Activated CD8-positive, alpha-beta memory T cell treated with anti-CD3 and anti-CD28 coated beads, Interleukin-2, amount 10 ng/mL, durations not matched to agents 7 days and 5 days (primary cell): ENCODE data around the gene SLC44A5. TPM values are rescaled to one million over a fixed set of nuclear protein-coding genes. Genes with fewer than 3 reads are reported as not detected.
A peak's percentile ranks its signal among the peaks of the same experiment; 100 is the strongest.
"Not testable (repeated sequence)": the region's sequence is repeated elsewhere in the genome, so short reads cannot be mapped to it uniquely, and the experiment has no call there.

ENCODE experiments used
- ATAC-seq: fragments of 150-1000 bp; cut with Tn5 transposase; one replicate; pipeline ENCODE4 v1.10.0; 2021; ENCODE audit warnings: moderate library complexity
- CTCF ChIA-PET: fragments of 350-600 bp; sonication (Branson Sonifier 250); formaldehyde crosslinking; loops from one replicate; lab custom pipeline; 2021; ENCODE audit warnings: antibody characterized with exemption; lab: Charles Lee
- DNase-seq: peaks from one replicate; pipeline ENCODE4 v3.0.0-alpha.2; 2020
- H3K27ac Mint-ChIP-seq: one replicate; pipeline ENCODE4 v1.8.0; 2021; ENCODE audit warnings: mild to moderate bottlenecking, mixed read lengths
- H3K27me3 Mint-ChIP-seq: one replicate; pipeline ENCODE4 v1.8.0; 2021; ENCODE audit warnings: mixed read lengths
- H3K36me3 Mint-ChIP-seq: one replicate; pipeline ENCODE4 v1.8.0; 2021; ENCODE audit warnings: mild to moderate bottlenecking, mixed read lengths
- H3K4me1 Mint-ChIP-seq: one replicate; pipeline ENCODE4 v1.8.0; 2021; ENCODE audit warnings: mixed read lengths
- H3K4me3 Mint-ChIP-seq: one replicate; pipeline ENCODE4 v1.8.0; 2021; ENCODE audit warnings: mild to moderate bottlenecking, moderate library complexity, mixed read lengths
- H3K9me3 Mint-ChIP-seq: one replicate; pipeline ENCODE4 v1.8.0; 2022; ENCODE audit warnings: low read depth, mixed read lengths
- total RNA-seq, 2 experiments: library from RNA; stranded (reverse); gene quantifications; one replicate each; pipeline ENCODE4 v1.2.3, GENCODE V29; 2021

Gene SLC44A5
- total RNA-seq, 2 experiments from 2014 or later: 0.23 to 0.40 TPM

GRCh38 chr1:75615613-75616435 lies 4.9 kb upstream of the SLC44A5 start:
- ATAC-seq: peak; percentile 70
- CTCF ChIA-PET: no interaction called here
- Mint-ChIP-seq H3K9me3 (no peaks in the 10 kb centered on the region), H3K4me3 (peak overlapping the region; percentile 33), H3K27me3 (peaks cover 82% of the 10 kb centered on the region), H3K27ac (no peak overlapping the region), H3K4me1 (peaks cover 14% of the 10 kb centered on the region), H3K36me3 (peaks cover 2% of the 10 kb centered on the region)
- no peak for DNase-seq

GRCh38 chr1:75614399-75614756 lies 3.5 kb upstream of the SLC44A5 start:
- Mint-ChIP-seq H3K27me3 (peaks cover 77% of the 10 kb centered on the region), H3K9me3 (no peaks in the 10 kb centered on the region), H3K27ac (no peak overlapping the region), H3K4me3 (peak overlapping the region; percentile 33), H3K4me1 (peaks cover 14% of the 10 kb centered on the region), H3K36me3 (peaks cover 2% of the 10 kb centered on the region)
- ATAC-seq: no peak
- no peak for DNase-seq
- CTCF ChIA-PET: interaction anchor here (1.3 kb wide), 1 partner anchor 18 kb away, joined by 3 read pairs; no protein-coding TSS in a partner anchor

- no peak overlapping the region for H3K27ac Mint-ChIP-seq
These were observed 3.0 kb upstream of the SLC44A5 start for GRCh38 chr1:75613916-75614315.

GRCh38 chr1:75612976-75613375 lies 2.1 kb upstream of the SLC44A5 start:
- no peak for DNase-seq
- no peak overlapping the region for H3K4me3 Mint-ChIP-seq
- peaks cover 14% of the 10 kb centered on the region for H3K4me1 Mint-ChIP-seq
- no peak for ATAC-seq
- H3K36me3 Mint-ChIP-seq: peaks cover 2% of the 10 kb centered on the region
- no peak overlapping the region for H3K27ac Mint-ChIP-seq
- H3K9me3 Mint-ChIP-seq: no peaks in the 10 kb centered on the region
- CTCF ChIA-PET: no interaction called here
- H3K27me3 Mint-ChIP-seq: peaks cover 66% of the 10 kb centered on the region

More at GRCh38 chr1:75613916-75614315, 3.0 kb upstream of the SLC44A5 start:
- CTCF ChIA-PET: interaction anchor here (1.3 kb wide), 1 partner anchor 18 kb away, joined by 3 read pairs; no protein-coding TSS in a partner anchor
- peaks cover 14% of the 10 kb centered on the region for H3K4me1 Mint-ChIP-seq
- peaks cover 74% of the 10 kb centered on the region for H3K27me3 Mint-ChIP-seq
- peaks cover 2% of the 10 kb centered on the region for H3K36me3 Mint-ChIP-seq
- ATAC-seq (no peak), DNase-seq (no peak)
- H3K9me3 Mint-ChIP-seq: no peaks in the 10 kb centered on the region
- H3K4me3 Mint-ChIP-seq: no peak overlapping the region

GRCh38 chr1:75602486-75602885 lies 8.4 kb downstream of the SLC44A5 start:
- DNase-seq (no peak), ATAC-seq (no peak)
- Mint-ChIP-seq H3K9me3 (no peaks in the 10 kb centered on the region), H3K4me1 (no peaks in the 10 kb centered on the region), H3K27ac (no peak overlapping the region), H3K4me3 (no peak overlapping the region), H3K36me3 (no peaks in the 10 kb centered on the region), H3K27me3 (peaks cover 9% of the 10 kb centered on the region)
- CTCF ChIA-PET: no interaction called here

GRCh38 chr1:75600781-75601180 lies 10.1 kb downstream of the SLC44A5 start:
- Mint-ChIP-seq H3K4me1 (no peaks in the 10 kb centered on the region), H3K27me3 (no peaks in the 10 kb centered on the region), H3K9me3 (no peaks in the 10 kb centered on the region), H3K27ac (no peak overlapping the region), H3K4me3 (no peak overlapping the region), H3K36me3 (no peaks in the 10 kb centered on the region)
- ATAC-seq: no peak
- no peak for DNase-seq
- CTCF ChIA-PET: no interaction called here

GRCh38 chr1:75594327-75594726 lies 16.6 kb downstream of the SLC44A5 start:
- CTCF ChIA-PET: no interaction called here
- H3K4me1 Mint-ChIP-seq: no peaks in the 10 kb centered on the region
- no peak for DNase-seq
- no peak for ATAC-seq
- H3K4me3 Mint-ChIP-seq: no peak overlapping the region
- H3K27me3 Mint-ChIP-seq: peaks cover 3% of the 10 kb centered on the region
- H3K27ac Mint-ChIP-seq: no peak overlapping the region
- no peaks in the 10 kb centered on the region for H3K36me3 Mint-ChIP-seq
- no peaks in the 10 kb centered on the region for H3K9me3 Mint-ChIP-seq

- H3K27me3 Mint-ChIP-seq, CTCF ChIA-PET, H3K27ac Mint-ChIP-seq, H3K4me1 Mint-ChIP-seq, H3K9me3 Mint-ChIP-seq, H3K4me3 Mint-ChIP-seq, DNase-seq, H3K36me3 Mint-ChIP-seq, ATAC-seq: not testable (repeated sequence)
These were observed 17.5 kb downstream of the SLC44A5 start for GRCh38 chr1:75593457-75593856.

- ATAC-seq (no peak), DNase-seq (no peak)
- Mint-ChIP-seq H3K4me1 (no peaks in the 10 kb centered on the region), H3K4me3 (no peak overlapping the region), H3K9me3 (no peaks in the 10 kb centered on the region), H3K27ac (no peak overlapping the region), H3K36me3 (no peaks in the 10 kb centered on the region), H3K27me3 (peaks cover 3% of the 10 kb centered on the region)
- CTCF ChIA-PET: no interaction called here
These were observed 21.3 kb downstream of the SLC44A5 start for GRCh38 chr1:75589637-75590036.

GRCh38 chr1:75588779-75589475 lies 22.0 kb downstream of the SLC44A5 start:
- Mint-ChIP-seq H3K4me3 (no peak overlapping the region), H3K9me3 (no peaks in the 10 kb centered on the region), H3K27ac (no peak overlapping the region), H3K4me1 (no peaks in the 10 kb centered on the region), H3K36me3 (no peaks in the 10 kb centered on the region), H3K27me3 (peaks cover 3% of the 10 kb centered on the region)
- CTCF ChIA-PET: no interaction called here
- ATAC-seq (no peak), DNase-seq (no peak)

GRCh38 chr1:75587692-75588091 lies 23.2 kb downstream of the SLC44A5 start:
- no peaks in the 10 kb centered on the region for H3K9me3 Mint-ChIP-seq
- H3K4me1 Mint-ChIP-seq: no peaks in the 10 kb centered on the region
- no peak overlapping the region for H3K27ac Mint-ChIP-seq
- H3K36me3 Mint-ChIP-seq: no peaks in the 10 kb centered on the region
- no peak for ATAC-seq
- H3K4me3 Mint-ChIP-seq: no peak overlapping the region
- CTCF ChIA-PET: no interaction called here
- H3K27me3 Mint-ChIP-seq: no peaks in the 10 kb centered on the region
- DNase-seq: no peak

GRCh38 chr1:75583282-75583681 lies 27.6 kb downstream of the SLC44A5 start:
- ATAC-seq: no peak
- Mint-ChIP-seq H3K4me1 (no peaks in the 10 kb centered on the region), H3K36me3 (no peaks in the 10 kb centered on the region), H3K27me3 (no peaks in the 10 kb centered on the region), H3K9me3 (no peaks in the 10 kb centered on the region), H3K4me3 (no peak overlapping the region), H3K27ac (no peak overlapping the region)
- DNase-seq: no peak
- CTCF ChIA-PET: no interaction called here

- ATAC-seq (no peak), DNase-seq (no peak)
- H3K9me3 Mint-ChIP-seq: no peaks in the 10 kb centered on the region
- H3K27ac Mint-ChIP-seq: no peak overlapping the region
- H3K36me3 Mint-ChIP-seq: no peaks in the 10 kb centered on the region
- H3K4me3 Mint-ChIP-seq: no peak overlapping the region
- no peaks in the 10 kb centered on the region for H3K27me3 Mint-ChIP-seq
- CTCF ChIA-PET: no interaction called here
- no peaks in the 10 kb centered on the region for H3K4me1 Mint-ChIP-seq
These were observed 28.1 kb downstream of the SLC44A5 start for GRCh38 chr1:75582725-75583261.

GRCh38 chr1:75579046-75579445 lies 31.9 kb downstream of the SLC44A5 start:
- CTCF ChIA-PET: no interaction called here
- no peaks in the 10 kb centered on the region for H3K36me3 Mint-ChIP-seq
- H3K27me3 Mint-ChIP-seq: no peaks in the 10 kb centered on the region
- H3K9me3 Mint-ChIP-seq: no peaks in the 10 kb centered on the region
- H3K4me1 Mint-ChIP-seq: no peaks in the 10 kb centered on the region
- H3K27ac Mint-ChIP-seq: no peak overlapping the region
- no peak for ATAC-seq
- no peak for DNase-seq
- no peak overlapping the region for H3K4me3 Mint-ChIP-seq
